ENCODE data around the gene TRAM2. TPM values are rescaled to one million over a fixed set of nuclear protein-coding genes. Genes with fewer than 3 reads are reported as not detected.

Gene TRAM2
- total RNA-seq, 1 experiment from 2014 or later, result 12.8 TPM

DNA sequence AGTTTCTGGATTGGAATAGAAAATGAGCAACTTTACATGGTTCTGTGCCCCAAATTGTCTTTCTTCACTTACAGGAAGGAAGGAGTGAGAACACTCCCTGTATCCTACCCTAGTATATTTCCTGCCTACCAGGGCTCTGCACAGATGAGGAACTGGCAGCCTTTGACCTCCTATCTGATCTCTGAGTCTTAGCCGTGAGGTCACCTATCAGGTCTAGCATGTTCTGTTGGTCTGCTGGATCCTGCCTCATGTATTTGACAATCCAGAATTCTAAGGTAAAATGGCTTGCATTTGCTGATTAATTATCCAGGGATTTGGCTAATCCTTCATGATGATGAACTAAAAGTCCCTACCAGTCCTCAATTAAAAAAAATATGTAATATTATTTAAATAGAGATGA lies 35.0 kb upstream of the TRAM2 start:
- H3K9me3 Mint-ChIP-seq (ENCODE audit: low read depth, unreplicated experiment), result peaks cover 2% of the 10 kb centered on the region
- intact Hi-C loops (cut with micrococcal nuclease; ENCODE audit: unreplicated experiment), result no loop called here
- H3K27ac Mint-ChIP-seq (ENCODE audit: unreplicated experiment), result no peak overlapping the region
- no peak for DNase-seq
- no peak for TF ChIP-seq CTCF (IDR thresholded peaks at IDR 0.05; ENCODE audit: unreplicated experiment)
- no peaks in the 10 kb centered on the region for H3K36me3 Mint-ChIP-seq (ENCODE audit: insufficient read depth, unreplicated experiment)
- H3K4me1 Mint-ChIP-seq (ENCODE audit: low read depth, unreplicated experiment), result peaks cover 10% of the 10 kb centered on the region
- no peak overlapping the region for H3K4me3 Mint-ChIP-seq (ENCODE audit: low read depth, unreplicated experiment)
- no TSS peak for BruUV-seq (replicated peaks)
- no peaks in the 10 kb centered on the region for H3K27me3 Mint-ChIP-seq (ENCODE audit: unreplicated experiment)
- CTCF ChIA-PET, result no interaction called here

DNA sequence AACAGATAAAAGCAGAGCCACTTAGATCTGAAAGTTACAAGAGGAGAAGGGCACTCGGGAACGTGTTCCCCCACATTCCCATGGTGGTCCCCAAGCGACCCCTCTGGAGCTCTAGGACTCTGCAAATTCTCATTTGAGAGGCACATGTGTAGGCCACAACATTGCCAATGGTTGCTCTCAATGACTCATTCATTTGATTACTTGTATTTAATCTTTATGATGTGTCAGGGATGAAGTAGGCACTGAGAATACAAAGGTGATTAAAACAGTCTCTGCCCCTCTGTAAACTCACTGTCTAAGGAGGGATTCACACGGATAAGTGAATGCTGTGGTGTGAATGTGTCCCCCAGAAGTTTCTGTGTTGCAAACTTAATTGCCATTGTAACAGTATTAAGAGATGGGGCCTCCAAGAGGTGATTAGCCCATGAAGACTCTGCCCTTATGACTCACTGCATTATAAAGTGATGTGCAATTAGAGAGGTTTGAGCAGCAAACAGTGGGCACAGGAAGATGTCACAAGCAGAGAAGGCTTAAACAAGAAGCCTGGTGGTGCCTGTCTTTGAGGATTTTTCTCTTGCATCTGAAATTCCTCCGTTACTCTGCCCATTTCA lies 34.0 kb upstream of the TRAM2 start:
- Mint-ChIP-seq H3K9me3 (ENCODE audit: low read depth, unreplicated experiment) (peaks cover 2% of the 10 kb centered on the region), H3K27ac (ENCODE audit: unreplicated experiment) (no peak overlapping the region), H3K4me1 (ENCODE audit: low read depth, unreplicated experiment) (peaks cover 10% of the 10 kb centered on the region), H3K27me3 (ENCODE audit: unreplicated experiment) (no peaks in the 10 kb centered on the region), H3K4me3 (ENCODE audit: low read depth, unreplicated experiment) (no peak overlapping the region), H3K36me3 (ENCODE audit: insufficient read depth, unreplicated experiment) (no peaks in the 10 kb centered on the region)
- no peak for DNase-seq
- intact Hi-C loops (cut with micrococcal nuclease; ENCODE audit: unreplicated experiment), result no loop called here
- no TSS peak for BruUV-seq (replicated peaks)
- CTCF ChIA-PET, result no interaction called here
- TF ChIP-seq CTCF (IDR thresholded peaks at IDR 0.05; ENCODE audit: unreplicated experiment), result no peak

DNA sequence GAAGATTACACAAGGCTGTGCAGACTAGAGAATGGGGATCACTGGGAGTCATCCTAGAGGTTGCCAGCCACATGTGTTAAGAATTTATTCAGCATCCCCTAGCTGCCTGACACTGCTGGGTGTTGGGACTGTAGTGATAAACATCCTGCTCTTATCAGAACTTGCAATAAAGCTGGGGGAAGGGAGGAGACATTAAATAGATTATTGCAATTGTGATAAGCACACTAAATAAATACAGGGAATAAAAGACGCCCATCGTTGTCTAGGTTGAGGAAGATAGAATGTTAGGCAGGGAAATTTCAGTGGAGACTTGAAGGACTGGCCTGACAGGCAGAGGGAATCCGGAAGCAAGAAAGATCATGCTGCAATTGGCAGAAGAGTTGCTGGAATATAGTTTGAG lies 33.2 kb upstream of the TRAM2 start:
- DNase-seq, result no peak
- no peak overlapping the region for H3K4me3 Mint-ChIP-seq (ENCODE audit: low read depth, unreplicated experiment)
- no peak overlapping the region for H3K27ac Mint-ChIP-seq (ENCODE audit: unreplicated experiment)
- no peaks in the 10 kb centered on the region for H3K27me3 Mint-ChIP-seq (ENCODE audit: unreplicated experiment)
- CTCF ChIA-PET, result no interaction called here
- intact Hi-C loops (cut with micrococcal nuclease; ENCODE audit: unreplicated experiment), result no loop called here
- no peak for TF ChIP-seq CTCF (IDR thresholded peaks at IDR 0.05; ENCODE audit: unreplicated experiment)
- peaks cover 10% of the 10 kb centered on the region for H3K4me1 Mint-ChIP-seq (ENCODE audit: low read depth, unreplicated experiment)
- peaks cover 2% of the 10 kb centered on the region for H3K9me3 Mint-ChIP-seq (ENCODE audit: low read depth, unreplicated experiment)
- BruUV-seq (replicated peaks), result no TSS peak
- H3K36me3 Mint-ChIP-seq (ENCODE audit: insufficient read depth, unreplicated experiment), result no peaks in the 10 kb centered on the region

DNA sequence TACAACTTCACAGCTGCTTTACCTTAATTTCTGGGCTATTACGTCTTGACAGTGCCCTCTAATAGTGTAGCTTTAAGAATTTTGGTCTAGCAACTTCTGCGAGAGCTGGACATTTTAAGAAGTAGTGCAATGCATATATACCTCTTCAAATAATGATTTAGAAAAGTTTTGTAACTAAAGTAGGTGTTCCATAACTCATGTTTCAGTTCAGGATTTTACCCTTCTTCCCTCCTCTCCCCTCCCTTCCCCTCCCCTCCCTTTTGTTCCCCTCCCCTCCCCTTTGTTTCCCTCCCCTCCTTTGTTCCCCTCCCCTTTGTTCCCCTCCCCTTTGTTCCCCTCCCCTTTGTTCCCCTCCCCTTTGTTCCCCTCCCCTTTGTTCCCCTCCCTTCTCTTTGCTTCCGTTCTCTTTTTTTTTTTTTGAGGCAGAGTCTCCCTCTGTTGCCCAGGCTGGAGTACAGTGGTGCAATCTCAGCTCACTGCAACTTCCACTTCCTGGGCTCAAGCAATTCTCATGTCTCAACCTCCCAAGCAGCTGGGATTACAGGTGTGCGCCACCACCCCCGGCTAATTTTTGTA lies 28.8 kb upstream of the TRAM2 start:
- TF ChIP-seq CTCF (IDR thresholded peaks at IDR 0.05; ENCODE audit: unreplicated experiment), result no peak
- no TSS peak for BruUV-seq (replicated peaks)
- CTCF ChIA-PET, result interaction anchor here (0.7 kb wide), 1 partner anchor 847 kb away, joined by 5 read pairs; no protein-coding TSS in a partner anchor
- Mint-ChIP-seq H3K27me3 (ENCODE audit: unreplicated experiment) (no peaks in the 10 kb centered on the region), H3K4me1 (ENCODE audit: low read depth, unreplicated experiment) (no peaks in the 10 kb centered on the region), H3K36me3 (ENCODE audit: insufficient read depth, unreplicated experiment) (no peaks in the 10 kb centered on the region), H3K27ac (ENCODE audit: unreplicated experiment) (no peak overlapping the region), H3K4me3 (ENCODE audit: low read depth, unreplicated experiment) (no peak overlapping the region), H3K9me3 (ENCODE audit: low read depth, unreplicated experiment) (peaks cover 2% of the 10 kb centered on the region)
- intact Hi-C loops (cut with micrococcal nuclease; ENCODE audit: unreplicated experiment), result no loop called here
- DNase-seq, result no peak

Measured in Calu3 (cell line).